Right hindlimb (tissue), 1 donor: ENCODE results near the gene ZNF443.
"Not testable (repeated sequence)": the region's sequence is repeated elsewhere in the genome, so short reads cannot be mapped to it uniquely, and the experiment has no call there.

ENCODE experiments used
- DNase-seq: peaks from one replicate; pipeline ENCODE4 v3.0.0-alpha.2; 2018

The ZNF443 gene

GRCh38 chr19:12440541-12441316 lies at the start of gene ZNF443:
TSS of gene ZNF443 (minus strand) at chr19:12441021. CDS start at chr19:12440914, 107 bp downstream.
- peak; percentile 100 for DNase-seq

GRCh38 chr19:12486265-12486783 lies 45.5 kb upstream of the ZNF443 start:
- DNase-seq: not testable (repeated sequence)

GRCh38 chr19:12485571-12485970 lies 44.8 kb upstream of the ZNF443 start:
- no peak for DNase-seq

- no peak for DNase-seq
Measured at GRCh38 chr19:12485052-12485416, 44.2 kb upstream of the ZNF443 start.

GRCh38 chr19:12484371-12485051 lies 43.7 kb upstream of the ZNF443 start, which contains the start of gene ZNF709:
TSS of gene ZNF709 (minus strand) at chr19:12484816. CDS start at chr19:12484657, 159 bp downstream.
- DNase-seq: peak; percentile 94

GRCh38 chr19:12484011-12484370 lies 43.2 kb upstream of the ZNF443 start:
- DNase-seq: no peak

GRCh38 chr19:12482509-12482886 lies 41.7 kb upstream of the ZNF443 start:
- DNase-seq: no peak

GRCh38 chr19:12481781-12482508 lies 41.1 kb upstream of the ZNF443 start:
- DNase-seq: no peak

- DNase-seq: no peak
Measured at GRCh38 chr19:12478234-12478941, 37.6 kb upstream of the ZNF443 start.

- not testable (repeated sequence) for DNase-seq
Measured at GRCh38 chr19:12467651-12468050, 26.8 kb upstream of the ZNF443 start.

- DNase-seq: no peak
Measured at GRCh38 chr19:12465211-12465610, 24.4 kb upstream of the ZNF443 start.

GRCh38 chr19:12464769-12465168 lies 23.9 kb upstream of the ZNF443 start:
- no peak for DNase-seq

GRCh38 chr19:12464139-12464538 lies 23.3 kb upstream of the ZNF443 start:
- not testable (repeated sequence) for DNase-seq

- no peak for DNase-seq
Measured at GRCh38 chr19:12453495-12453894, 12.7 kb upstream of the ZNF443 start.

GRCh38 chr19:12450844-12451243 lies 10.0 kb upstream of the ZNF443 start:
- DNase-seq: no peak

- DNase-seq: no peak
Measured at GRCh38 chr19:12448808-12449207, 8.0 kb upstream of the ZNF443 start.

- not testable (repeated sequence) for DNase-seq
Measured at GRCh38 chr19:12439686-12440540, 908 bp downstream of the ZNF443 start.

GRCh38 chr19:12430726-12431299 lies 10.0 kb downstream of the ZNF443 start:
- DNase-seq: not testable (repeated sequence)

GRCh38 chr19:12425888-12426274 lies 14.9 kb downstream of the ZNF443 start:
- no peak for DNase-seq

GRCh38 chr19:12425236-12425887 lies 15.5 kb downstream of the ZNF443 start:
- DNase-seq: no peak

GRCh38 chr19:12417273-12417672 lies 23.5 kb downstream of the ZNF443 start:
- DNase-seq: not testable (repeated sequence)
